ENCODE results near the gene CYP24A1. TPM values are rescaled to one million over a fixed set of nuclear protein-coding genes. Genes with fewer than 3 reads are reported as not detected.

The CYP24A1 gene
- total and polyA plus RNA-seq, 2 of the 8 experiments (the other 6 are each of a cell fraction or from before 2014, with no cell fraction given): not detected

- FAIRE-seq: no peak
- Histone ChIP-seq H4K91ac (replicated peaks; ENCODE audit: insufficient read length, low read length) (no peak overlapping the region), H2AFZ (ENCODE audit: low read length) (no peak overlapping the region), H3K4me2 (ENCODE audit: insufficient read depth in 1 of 2, low read depth in 2 of 2, low read length in 2 of 2) (no peak overlapping the region), H2AK5ac (ENCODE audit: low read depth, low read length) (no peak overlapping the region), H3K18ac (ENCODE audit: extremely low read depth, low read length) (no peak overlapping the region), H3K36me3 (ENCODE audit: control insufficient read depth in 2 of 4, insufficient read depth in 4 of 4, low read length in 3 of 4) (no peaks in the 10 kb centered on the region), H3K4me1 (replicated peaks in 1 of 4; ENCODE audit: control insufficient read depth in 3 of 4, insufficient read depth in 4 of 4, low read length in 3 of 4) (no peaks in the 10 kb centered on the region), H2BK5ac (ENCODE audit: low read depth, low read length) (no peak overlapping the region), H2BK12ac (ENCODE audit: low read depth, low read length) (no peak overlapping the region), H3K4ac (replicated peaks; ENCODE audit: insufficient read length, low read depth, low read length) (no peak overlapping the region), H4K5ac (ENCODE audit: insufficient read length, low read depth, low read length) (no peak overlapping the region), H4K8ac (ENCODE audit: extremely low read depth, insufficient read depth, low read length) (no peak overlapping the region), H3K23ac (ENCODE audit: insufficient read length) (no peak overlapping the region), H3K79me1 (ENCODE audit: low read depth, low read length) (no peaks in the 10 kb centered on the region), H3K14ac (ENCODE audit: insufficient read length) (no peak overlapping the region), H3K9me3 (ENCODE audit: insufficient read depth in 2 of 2, low read depth in 1 of 2, low read length in 1 of 2) (peaks cover 0 to 5% of the 10 kb centered on the region in 2 experiments; a peak in 1 of 4 replicates), H3K23me2 (ENCODE audit: low read depth, low read length) (no peaks in the 10 kb centered on the region), H3K79me2 (ENCODE audit: control insufficient read depth in 1 of 2, insufficient read depth in 2 of 2, low read length in 2 of 2) (no peaks in the 10 kb centered on the region), H3K4me3 (ENCODE audit: extremely low read depth in 1 of 4, insufficient read depth in 2 of 4, low read depth in 3 of 4, low read length in 4 of 4) (no peak overlapping the region), H3K9ac (replicated peaks in 1 of 4; ENCODE audit: extremely low read depth in 1 of 4, low read depth in 3 of 4, low read length in 3 of 4) (no peak overlapping the region), H4K20me1 (replicated peaks in 1 of 2; ENCODE audit: control insufficient read depth in 1 of 2, insufficient read depth in 2 of 2, low read length in 2 of 2) (no peaks in the 10 kb centered on the region), H3K56ac (replicated peaks; ENCODE audit: insufficient read length, low read depth, low read length) (no peak overlapping the region), H2BK15ac (ENCODE audit: low read length) (no peak overlapping the region), H2BK20ac (ENCODE audit: low read length) (no peak overlapping the region), H2BK120ac (replicated peaks; ENCODE audit: low read depth, low read length) (no peak overlapping the region), H3K27ac (ENCODE audit: low read depth, low read length) (no peak overlapping the region), H3K27me3 (replicated peaks in 1 of 4; ENCODE audit: control insufficient read depth in 3 of 4, extremely low read depth in 1 of 4, insufficient read depth in 3 of 4, low read length in 3 of 4) (no peaks in the 10 kb centered on the region; a peak in 1 of 7 replicates)
- CTCF ChIA-PET (ENCODE audit: partially characterized antibody): no interaction called here
- DNase-seq (ENCODE audit: low read depth in 1 of 2, low spot score in 2 of 2): no peak
- no peak for TF ChIP-seq CREB1 (IDR thresholded peaks at IDR 0.05)
- POLR2A ChIA-PET (ENCODE audit: partially characterized antibody): no interaction called here
- 86% methylated on average over 6 of the region's 6 CpGs; no CpG with 5 or more reads in 1 of the 2 experiments for WGBS, 2 experiments (ENCODE audit: extremely low coverage in 1 of 2, insufficient coverage in 1 of 2, insufficient read length in 1 of 2, insufficient replicate concordance in 2 of 2, low coverage in 1 of 2, low lambda C conversion rate in 2 of 2, missing lambda C conversion rate in 1 of 2)
These were observed 28.9 kb downstream of the CYP24A1 start for GRCh38 chr20:54144847-54145414.
